CD4-positive, alpha-beta T cell (primary cell): ENCODE measurements around the gene DHX57. TPM values are rescaled to one million over a fixed set of nuclear protein-coding genes. Genes with fewer than 3 reads are reported as not detected.

ENCODE experiments used
- ATAC-seq: fragments of 200-7000 bp; cut with Tn5 transposase; one replicate; pipeline ENCODE4 v1.10.0; 2022; ENCODE audit warnings: mild to moderate bottlenecking; ENCODE audit not compliant: poor library complexity
- CTCF ChIA-PET: fragments of 350-600 bp; sonication (Branson Sonifier 250); formaldehyde crosslinking; loops from one replicate; lab custom pipeline; 2021; ENCODE audit warnings: antibody characterized with exemption, inconsistent platforms; lab: Charles Lee
- POLR2A ChIA-PET: fragments of 350-600 bp; sonication (Branson Sonifier 250); formaldehyde crosslinking; loops from one replicate; lab custom pipeline; 2021; ENCODE audit warnings: antibody characterized with exemption, inconsistent platforms; lab: Charles Lee
- DNase-seq, 14 experiments: peaks; one replicate each; pipeline ENCODE4 v3.0.0-alpha.2; 2013 to 2020; ENCODE audit warnings: mixed read lengths in 2 of 14
- H3K27ac ChIP-seq, 2 donors: one replicate each; pipeline versions ENCODE4 v1.5.1 to v1.7.0; 2013; ENCODE audit warnings: low read length in 2 of 2, low read depth in 1 of 2, mild to moderate bottlenecking in 1 of 2
- H3K27me3 ChIP-seq, 2 experiments: 1 replicate in 1 of 2; 2 replicates in 1 of 2; pipeline versions ENCODE4 v1.6.1 to v1.7.0; 2013; ENCODE audit warnings: low read length in 2 of 2, control low read depth in 1 of 2, mild to moderate bottlenecking in 1 of 2, moderate library complexity in 1 of 2; ENCODE audit not compliant: insufficient read depth in 2 of 2, control insufficient read depth in 1 of 2
- H3K36me3 ChIP-seq: one replicate; pipeline ENCODE4 v1.6.1; 2013; ENCODE audit warnings: low read length, control low read depth; ENCODE audit not compliant: insufficient read depth
- H3K4me1 ChIP-seq: one replicate; pipeline ENCODE4 v1.6.1; 2013; ENCODE audit warnings: low read length, control low read depth; ENCODE audit not compliant: insufficient read depth
- H3K4me3 ChIP-seq: one replicate; pipeline ENCODE4 v1.5.1; 2013; ENCODE audit warnings: mild to moderate bottlenecking, low read length, moderate library complexity
- H3K9me3 ChIP-seq, 2 experiments: 1 replicate in 1 of 2; 2 replicates in 1 of 2; pipeline versions ENCODE4 v1.6.1 to v1.7.0; 2013; ENCODE audit warnings: low read length in 2 of 2, mild to moderate bottlenecking in 2 of 2, control low read depth in 1 of 2, moderate library complexity in 1 of 2; ENCODE audit not compliant: control insufficient read depth in 1 of 2, insufficient read depth in 1 of 2
- H3K27ac Mint-ChIP-seq: one replicate; pipeline ENCODE4 v1.8.0; 2020; ENCODE audit warnings: mixed read lengths
- H3K27me3 Mint-ChIP-seq: one replicate; pipeline ENCODE4 v1.8.0; 2021; ENCODE audit warnings: mixed read lengths
- H3K36me3 Mint-ChIP-seq: one replicate; pipeline ENCODE4 v1.8.0; 2021; ENCODE audit warnings: low read depth, mixed read lengths
- H3K4me1 Mint-ChIP-seq: one replicate; pipeline ENCODE4 v1.8.0; 2021; ENCODE audit warnings: low read depth, mixed read lengths
- H3K4me3 Mint-ChIP-seq: one replicate; pipeline ENCODE4 v1.8.0; 2020; ENCODE audit warnings: mild to moderate bottlenecking, mixed read lengths
- H3K9me3 Mint-ChIP-seq: one replicate; pipeline ENCODE4 v1.8.0; 2020; ENCODE audit warnings: mixed read lengths
- CTCF ChIP-seq: fragments of 200-600 bp; IDR thresholded peaks from one replicate; pipeline ENCODE4 v1.8.0; 2022; ENCODE audit warnings: antibody characterized with exemption, mild to moderate bottlenecking
- intact Hi-C, 2 experiments: fragments of 100-400 bp; cut with DNase I in 1 of 2; cut with micrococcal nuclease in 1 of 2; formaldehyde crosslinking; loops; one replicate each; pipeline versions ENCODE4 v1.15.1 to v1.9.0; 2023 to 2025; cut with DNase I, micrococcal nuclease
- total RNA-seq, 174 experiments: library from RNA in 2 of 174; stranded (reverse) in 2 of 174; gene quantifications; one replicate each; pipeline ENCODE4 v1.2.3 and lab custom pipeline; 2021 to 2026

The DHX57 gene
- total RNA-seq, 2 experiments from 2014 or later, result 13.9 to 14.1 TPM

GRCh38 chr2:38856165-38856564 lies 19.6 kb downstream of the DHX57 start:
- Mint-ChIP-seq H3K9me3 (no peaks in the 10 kb centered on the region), H3K36me3 (peaks cover 76% of the 10 kb centered on the region), H3K4me1 (no peaks in the 10 kb centered on the region), H3K27ac (no peak overlapping the region), H3K27me3 (no peaks in the 10 kb centered on the region), H3K4me3 (no peak overlapping the region)
- intact Hi-C loops, result no loop called here
- Histone ChIP-seq H3K27me3 (no peaks in the 10 kb centered on the region), H3K36me3 (peaks cover 66% of the 10 kb centered on the region), H3K4me1 (no peaks in the 10 kb centered on the region), H3K9me3 (no peaks in the 10 kb centered on the region), H3K27ac (no peak overlapping the region), H3K4me3 (no peak overlapping the region)
- ChIA-PET POLR2A (no interaction called here), CTCF (no interaction called here)
- DNase-seq (no peak), ATAC-seq (no peak)
- TF ChIP-seq CTCF, result no peak

- H3K36me3 ChIP-seq, result peaks cover 17% of the 10 kb centered on the region
- H3K27me3 ChIP-seq, result no peaks in the 10 kb centered on the region
- no peak overlapping the region for H3K4me3 Mint-ChIP-seq
- no peaks in the 10 kb centered on the region for H3K27me3 Mint-ChIP-seq
- ChIA-PET POLR2A (no interaction called here), CTCF (no interaction called here)
- no peaks in the 10 kb centered on the region for H3K9me3 Mint-ChIP-seq
- H3K4me3 ChIP-seq, result no peak overlapping the region
- no peaks in the 10 kb centered on the region for H3K4me1 Mint-ChIP-seq
- DNase-seq, result no peak
- no peak overlapping the region for H3K27ac Mint-ChIP-seq
- no peaks in the 10 kb centered on the region for H3K9me3 ChIP-seq
- H3K36me3 Mint-ChIP-seq, result peaks cover 80% of the 10 kb centered on the region
- intact Hi-C loops, result no loop called here
- no peak for TF ChIP-seq CTCF
- no peak for ATAC-seq
- no peaks in the 10 kb centered on the region for H3K4me1 ChIP-seq
- no peak overlapping the region for H3K27ac ChIP-seq
These were observed 25.7 kb downstream of the DHX57 start for GRCh38 chr2:38850045-38850444.

GRCh38 chr2:38836791-38837190 lies 38.9 kb downstream of the DHX57 start:
- TF ChIP-seq CTCF, result no peak
- ATAC-seq, result no peak
- Histone ChIP-seq H3K4me3 (no peak overlapping the region), H3K27me3 (no peaks in the 10 kb centered on the region), H3K27ac (no peak overlapping the region), H3K4me1 (no peaks in the 10 kb centered on the region), H3K36me3 (peaks cover 23% of the 10 kb centered on the region), H3K9me3 (no peaks in the 10 kb centered on the region)
- no peaks in the 10 kb centered on the region for H3K4me1 Mint-ChIP-seq
- POLR2A ChIA-PET, result no interaction called here
- no peak overlapping the region for H3K4me3 Mint-ChIP-seq
- peak in 1 of 14 experiments; percentile 11 for DNase-seq
- H3K27me3 Mint-ChIP-seq, result no peaks in the 10 kb centered on the region
- peaks cover 54% of the 10 kb centered on the region for H3K36me3 Mint-ChIP-seq
- no peaks in the 10 kb centered on the region for H3K9me3 Mint-ChIP-seq
- intact Hi-C loops, result loop anchor here (5.0 to 10.0 kb wide), 2 partner anchors 252 to 299 kb away; no protein-coding TSS in a partner anchor
- CTCF ChIA-PET, result interaction anchor here (0.7 kb wide), 1 partner anchor 562 kb away, joined by 4 read pairs; no protein-coding TSS in a partner anchor
- H3K27ac Mint-ChIP-seq, result no peak overlapping the region
